A549 (cell line): ENCODE measurements around the gene CDX2. TPM values are rescaled to one million over a fixed set of nuclear protein-coding genes. Genes with fewer than 3 reads are reported as not detected.

Experiments
- ATAC-seq, 2 experiments: fragments of 200-7000 bp in 1 of 2; fragments of >200 bp in 1 of 2; cut with Nextera tagmentation in 1 of 2; cut with Tn5 transposase in 1 of 2; 3 replicates each; pipeline versions ENCODE4 v1.8.0 to v1.9.1; 2018 to 2020; ENCODE audit warnings: mild to moderate bottlenecking in 1 of 2, moderate library complexity in 1 of 2
- CTCF ChIA-PET: fragments of 300-600 bp; sonication (Branson Sonifier 250); formaldehyde crosslinking; extraction: SDS; loops from one replicate; lab custom pipeline; 2021; ENCODE audit warnings: antibody characterized with exemption, inconsistent platforms; lab: Yijun Ruan, JAX
- POLR2A ChIA-PET: fragments of 350-600 bp; formaldehyde crosslinking; extraction: SDS; loops from one replicate; lab custom pipeline; 2021; ENCODE audit warnings: antibody characterized with exemption, inconsistent platforms; lab: Yijun Ruan, JAX
- DNase-seq, 2 experiments: peaks; one replicate each; pipeline versions ENCODE4 v3.0.0 to v3.0.0-alpha.2; 2011 to 2016; ENCODE audit warnings: low read depth in 1 of 2, low spot score in 1 of 2
- FAIRE-seq: peaks from 2 replicates; lab custom pipeline; 2011; peaks lifted over from hg19 to GRCh38; lab: Jason Lieb, UNC
- H3K27ac ChIP-seq, 2 experiments: fragments of >200 bp; sonication (Bioruptor Twin); formaldehyde crosslinking; 3 replicates each; pipeline ENCODE4 v1.5.1; 2016 to 2017
- H3K4me1 ChIP-seq: fragments of >200 bp; sonication (Bioruptor Twin); formaldehyde crosslinking; 3 replicates; pipeline ENCODE4 v1.6.1; 2016
- H3K4me2 ChIP-seq: fragments of >200 bp; sonication (Bioruptor Twin); formaldehyde crosslinking; 3 replicates; pipeline ENCODE4 v1.6.1; 2016
- H3K4me3 ChIP-seq: fragments of >200 bp; sonication (Bioruptor Twin); formaldehyde crosslinking; 3 replicates; pipeline ENCODE4 v1.5.1; 2016
- H3K9me3 ChIP-seq: fragments of >200 bp; sonication (Bioruptor Twin); formaldehyde crosslinking; 3 replicates; pipeline ENCODE4 v1.6.1; 2016
- BCL3 ChIP-seq: fragments of >200 bp; sonication (Bioruptor Twin); formaldehyde crosslinking; IDR thresholded peaks from 3 replicates; pipeline ENCODE4 v1.6.1; 2016
- CBX2 ChIP-seq: fragments of 200-600 bp; sonication (generic); IDR thresholded peaks from 2 replicates; pipeline ENCODE4 v1.6.1; 2016; ENCODE audit warnings: low read depth, mild to moderate bottlenecking, borderline replicate concordance
- CTCF ChIP-seq: fragments of >200 bp; sonication (Bioruptor Twin); formaldehyde crosslinking; IDR thresholded peaks from 3 replicates; pipeline ENCODE4 v1.5.1; 2016
- EHF ChIP-seq: fragments of 250-450 bp; sonication (Bioruptor Pico); IDR thresholded peaks from 2 replicates; pipeline ENCODE4 v1.5.0; 2020; ENCODE audit warnings: mild to moderate bottlenecking
- EP300 ChIP-seq, 2 experiments: fragments of >200 bp; sonication (Bioruptor Twin); formaldehyde crosslinking; IDR thresholded peaks; 2 replicates in 1 of 2; 3 replicates in 1 of 2; pipeline ENCODE4 v1.6.1; 2016 to 2017
- FOSB ChIP-seq: fragments of 250-450 bp; sonication (Bioruptor Pico); IDR thresholded peaks from 2 replicates; pipeline ENCODE4 v1.5.0; 2020; ENCODE audit warnings: mild to moderate bottlenecking, moderate library complexity
- FOSL2 ChIP-seq, 2 experiments: fragments of 450-650 bp in 1 of 2; fragments of >200 bp in 1 of 2; sonication (Bioruptor Twin) in 1 of 2; formaldehyde crosslinking; IDR thresholded peaks; 2 replicates each; pipeline versions ENCODE4 v1.5.0 to v1.6.1; 2016 to 2020; ENCODE audit warnings: mild to moderate bottlenecking in 1 of 2, moderate library complexity in 1 of 2
- HMGXB4 ChIP-seq: fragments of 250-450 bp; sonication (Bioruptor Pico); IDR thresholded peaks from 2 replicates; pipeline ENCODE4 v1.5.0; 2021; ENCODE audit warnings: mild to moderate bottlenecking, moderate library complexity, borderline replicate concordance
- KDM5A ChIP-seq: fragments of 200-600 bp; sonication (generic); IDR thresholded peaks from 2 replicates; pipeline ENCODE4 v1.6.1; 2016; ENCODE audit warnings: antibody characterized with exemption, mild to moderate bottlenecking
- MAZ ChIP-seq: fragments of 150-350 bp; IDR thresholded peaks from 2 replicates; pipeline ENCODE4 v1.6.1; 2014; ENCODE audit warnings: antibody characterized with exemption, low read depth, low read length, borderline replicate concordance
- NFE2L2 ChIP-seq: fragments of 150-350 bp; conservative IDR thresholded peaks from 2 replicates; pipeline ENCODE4 v1.6.1; 2014; ENCODE audit warnings: low read length
- RAD21 ChIP-seq, 2 experiments: fragments of >200 bp in 1 of 2; sonication (Bioruptor Twin) in 1 of 2; formaldehyde crosslinking in 1 of 2; IDR thresholded peaks in 1 of 2; conservative IDR thresholded peaks in 1 of 2; 2 replicates in 1 of 2; 3 replicates in 1 of 2; pipeline ENCODE4 v1.6.1; 2012 to 2018; ENCODE audit warnings: inconsistent platforms in 1 of 2
- RCOR1 ChIP-seq: fragments of 150-350 bp; IDR thresholded peaks from 2 replicates; pipeline ENCODE4 v1.6.1; 2014; ENCODE audit warnings: antibody characterized with exemption, low read length, low read depth
- RNF2 ChIP-seq: fragments of 200-600 bp; sonication (generic); IDR thresholded peaks from 2 replicates; pipeline ENCODE4 v1.6.1; 2016; ENCODE audit warnings: low read depth, mild to moderate bottlenecking, antibody characterized with exemption, moderate library complexity, borderline replicate concordance
- TFCP2L1 ChIP-seq: fragments of 250-450 bp; sonication (Bioruptor Pico); IDR thresholded peaks from 2 replicates; pipeline ENCODE4 v1.5.0; 2021; ENCODE audit warnings: mild to moderate bottlenecking
- WGBS: methylation state at CpG from one replicate; pipeline ENCODE4 v1.1.6; 2017; ENCODE audit errors: missing lambda C conversion rate; 5-methylcytosine and 5-hydroxymethylcytosine counted together
- polyA plus RNA-seq, 4 experiments: library from polyadenylated mRNA; depleted of rRNA in 3 of 4; stranded (reverse); fragments of >200 nt; fragmentation: RNase III in 1 of 4; extraction: RNeasy Plus Mini Kit Qiagen cat#74134 plus additional on column Dnase treatment in 1 of 4; gene quantifications; 2 replicates in 3 of 4; 3 replicates in 1 of 4; pipeline ENCODE4 v1.2.3, GENCODE V29; 2011 to 2017

CDX2 gene
- polyA plus RNA-seq, 2 of the 4 experiments (the other 2 are of a cell fraction): 0.14 to 0.19 TPM

- TF ChIP-seq FOSL2 (IDR thresholded peaks at IDR 0.05) (no peak), FOSL2 (CRISPR knock-in tag; IDR thresholded peaks at IDR 0.05) (no peak), EP300 (IDR thresholded peaks at IDR 0.05) (no peak), MAZ (no peak), TFCP2L1 (no peak)
Observed at GRCh38 chr13:27966641-27967202, 2.4 kb downstream of the CDX2 start (continued).

- ATAC-seq (no peak), DNase-seq (no peak), FAIRE-seq (no peak)
- H3K4me2 ChIP-seq: no peak overlapping the region
- H3K4me3 ChIP-seq: no peak overlapping the region
- 86% methylated on average over 36 of the region's 45 CpGs for WGBS
- no peak for TF ChIP-seq RAD21 (conservative IDR thresholded peaks at IDR 0.05 in 1 of 2, IDR thresholded peaks at IDR 0.05 in 1 of 2)
- no peak for TF ChIP-seq CBX2
- TF ChIP-seq EP300 (IDR thresholded peaks at IDR 0.05): no peak
- TF ChIP-seq EHF: no peak
- TF ChIP-seq CTCF: no peak
- TF ChIP-seq RCOR1: no peak
- no peak for TF ChIP-seq RNF2
- no peak for TF ChIP-seq NFE2L2
- no peak for TF ChIP-seq HMGXB4 (CRISPR knock-in tag)
- no peak for TF ChIP-seq MAZ
- no peak for TF ChIP-seq FOSB
- no peak for TF ChIP-seq KDM5A
- no peak for TF ChIP-seq BCL3
- H3K27ac ChIP-seq: no peak overlapping the region
- H3K9me3 ChIP-seq: no peaks in the 10 kb centered on the region
- peaks cover 8% of the 10 kb centered on the region for H3K4me1 ChIP-seq
- ChIA-PET POLR2A (no interaction called here), CTCF (interaction anchor here (1.1 to 1.4 kb wide), 3 partner anchors 12 to 431 kb away, joined by 3 to 4 read pairs (median 3); no protein-coding TSS in a partner anchor)
Observed at GRCh38 chr13:27965740-27966640, 3.1 kb downstream of the CDX2 start.

GRCh38 chr13:27965343-27965739 lies 3.8 kb downstream of the CDX2 start:
- Histone ChIP-seq H3K4me2 (no peak overlapping the region), H3K4me1 (peaks cover 9% of the 10 kb centered on the region), H3K9me3 (no peaks in the 10 kb centered on the region), H3K4me3 (no peak overlapping the region), H3K27ac (no peak overlapping the region)
- WGBS: 81% methylated on average over 7 of the region's 7 CpGs
- no peak for ATAC-seq
- DNase-seq: no peak
- POLR2A ChIA-PET: no interaction called here
- no peak for TF ChIP-seq KDM5A
- no peak for FAIRE-seq
- CTCF ChIA-PET: interaction anchor here (1.1 to 1.4 kb wide), 3 partner anchors 12 to 430 kb away, joined by 3 to 4 read pairs (median 3); no protein-coding TSS in a partner anchor
